Panc1 (cell line): ENCODE data around the gene PADI1. TPM values are rescaled to one million over a fixed set of nuclear protein-coding genes. Genes with fewer than 3 reads are reported as not detected.

Source experiments
- ATAC-seq: fragments of 200-7000 bp; cut with Tn5 transposase; 2 replicates; pipeline ENCODE4 v1.9.1; 2020; ENCODE audit warnings: mild to moderate bottlenecking, moderate library complexity
- BruUV-seq: library from RNA; stranded (reverse); fragments of 400-500 nt; replicated peaks from 2 replicates; lab custom pipeline; 2021; lab: Mats Ljungman, UMichigan
- CTCF ChIA-PET: fragments of 300-600 bp; sonication (Branson Sonifier 250); formaldehyde crosslinking; loops from one replicate; lab custom pipeline; 2022; ENCODE audit warnings: antibody characterized with exemption; lab: Charles Lee
- POLR2A ChIA-PET: fragments of 300-600 bp; sonication (Branson Sonifier 250); formaldehyde crosslinking; loops from one replicate; lab custom pipeline; 2022; ENCODE audit warnings: antibody characterized with exemption; lab: Charles Lee
- DNase-seq: peaks from one replicate; pipeline ENCODE4 v3.0.0-alpha.2; 2010; ENCODE audit warnings: low read depth, low spot score
- H3K27ac ChIP-seq: 2 replicates; pipeline ENCODE4 v1.5.1; 2011; ENCODE audit warnings: mild to moderate bottlenecking, low read length, inconsistent platforms
- H3K27me3 ChIP-seq: fragments of 200-500 bp; sonication (Bioruptor generic); 2 replicates; pipeline ENCODE4 v1.6.0; 2014; ENCODE audit warnings: low read length, inconsistent platforms; ENCODE audit not compliant: control insufficient read depth, insufficient read depth
- H3K36me3 ChIP-seq: fragments of 200-500 bp; sonication (Bioruptor generic); 2 replicates; pipeline ENCODE4 v1.5.1; 2014; ENCODE audit warnings: inconsistent platforms, mild to moderate bottlenecking, low read length, moderate library complexity; ENCODE audit not compliant: control insufficient read depth, insufficient read depth
- H3K4me1 ChIP-seq: 2 replicates; pipeline ENCODE4 v1.5.1; 2011; ENCODE audit warnings: inconsistent platforms, mild to moderate bottlenecking, low read length, moderate library complexity; ENCODE audit not compliant: control insufficient read depth, insufficient read depth
- H3K4me3 ChIP-seq, 2 experiments: 2 replicates each; pipeline ENCODE4 v1.5.1; 2011 to 2012; ENCODE audit warnings: low read depth in 2 of 2, low read length in 2 of 2, mild to moderate bottlenecking in 2 of 2, inconsistent platforms in 1 of 2, moderate library complexity in 1 of 2
- H3K9me3 ChIP-seq: fragments of 200-500 bp; sonication (Bioruptor generic); 2 replicates; pipeline ENCODE4 v1.5.1; 2014; ENCODE audit warnings: low read depth, mild to moderate bottlenecking, inconsistent platforms, low read length, moderate library complexity; ENCODE audit not compliant: control insufficient read depth, insufficient read depth
- CTCF ChIP-seq: fragments of 450-650 bp; IDR thresholded peaks from 2 replicates; pipeline ENCODE4 v1.5.1; 2017; ENCODE audit warnings: mild to moderate bottlenecking
- POLR2AphosphoS5 ChIP-seq: IDR thresholded peaks from 2 replicates; pipeline ENCODE4 v1.6.1; 2012; ENCODE audit warnings: mild to moderate bottlenecking, low read depth, low read length, moderate library complexity
- REST ChIP-seq, 2 experiments: IDR thresholded peaks; 2 replicates each; pipeline ENCODE4 v1.6.1; 2011 to 2012; ENCODE audit warnings: low read depth in 2 of 2, control low read depth in 1 of 2, low read length in 1 of 2, mild to moderate bottlenecking in 1 of 2, moderate library complexity in 1 of 2; ENCODE audit not compliant: insufficient read depth in 1 of 2
- SIN3A ChIP-seq: IDR thresholded peaks from 2 replicates; pipeline ENCODE4 v1.6.1; 2012; ENCODE audit warnings: low read depth, mild to moderate bottlenecking, low read length, moderate library complexity, borderline replicate concordance; ENCODE audit not compliant: insufficient read depth
- TCF7L2 ChIP-seq: IDR thresholded peaks from 2 replicates; pipeline ENCODE4 v1.6.1; 2011; ENCODE audit warnings: mild to moderate bottlenecking, low read depth, low read length, inconsistent platforms
- in situ Hi-C: cut with HindIII; loops from 2 replicates; pipeline ENCODE4 v1.10.0; 2016; ENCODE audit warnings: low sequenced_read_pairs, low pct_unique_long_range_greater_than_20kb
- intact Hi-C: fragments of 100-400 bp; cut with micrococcal nuclease; formaldehyde crosslinking; loops from one replicate; pipeline ENCODE4 v1.10.0; 2022; ENCODE audit not compliant: unreplicated experiment
- total RNA-seq: library from RNA; stranded (reverse); gene quantifications from one replicate; pipeline ENCODE4 v1.2.1, GENCODE V29; 2021; ENCODE audit not compliant: unreplicated experiment

PADI1 gene
- total RNA-seq, 1 experiment from 2014 or later = 2.3 TPM

GRCh38 chr1:17259233-17259873 is 54.4 kb downstream of the PADI1 start:
- intact Hi-C loops = no loop called here
- no peaks in the 10 kb centered on the region for H3K36me3 ChIP-seq
- no peak for ATAC-seq
- H3K27ac ChIP-seq = no peak overlapping the region
- in situ Hi-C loops = no loop called here
- H3K4me1 ChIP-seq = peaks cover 2% of the 10 kb centered on the region; the same call in 1 of the 2 replicates
- H3K9me3 ChIP-seq = no peaks in the 10 kb centered on the region
- ChIA-PET CTCF (no interaction called here), POLR2A (no interaction called here)
- BruUV-seq = no TSS peak
- TF ChIP-seq SIN3A (no peak), REST (IDR thresholded peaks at IDR 0.05; ENCODE audit: insufficient read depth in 1 of 2, low read depth in 2 of 2, low read length in 1 of 2) (no peak), CTCF (no peak), TCF7L2 (no peak), POLR2AphosphoS5 (no peak)
- no peak overlapping the region for H3K4me3 ChIP-seq
- no peak for DNase-seq
- no peaks in the 10 kb centered on the region for H3K27me3 ChIP-seq

GRCh38 chr1:17260264-17260663 is 55.3 kb downstream of the PADI1 start:
- Histone ChIP-seq H3K4me1 (peaks cover 2% of the 10 kb centered on the region; the same call in 1 of the 2 replicates), H3K9me3 (no peaks in the 10 kb centered on the region), H3K4me3 (no peak overlapping the region), H3K36me3 (no peaks in the 10 kb centered on the region), H3K27ac (no peak overlapping the region), H3K27me3 (no peaks in the 10 kb centered on the region)
- DNase-seq (no peak), ATAC-seq (no peak)
- ChIA-PET POLR2A (no interaction called here), CTCF (no interaction called here)
- TF ChIP-seq CTCF (no peak), TCF7L2 (no peak), SIN3A (no peak), POLR2AphosphoS5 (no peak), REST (IDR thresholded peaks at IDR 0.05; ENCODE audit: insufficient read depth in 1 of 2, low read depth in 2 of 2, low read length in 1 of 2) (no peak)
- intact Hi-C loops = no loop called here
- in situ Hi-C loops = no loop called here
- BruUV-seq = no TSS peak
